Cerebellar nuclear complex (tissue), 1 donor: ENCODE data around the gene HSD3B2.

Experiments
- DNase-seq, 2 experiments: peaks; one replicate each; lab custom pipeline; 2025; lab: John Stamatoyannopoulos, UW

The HSD3B2 gene

DNA sequence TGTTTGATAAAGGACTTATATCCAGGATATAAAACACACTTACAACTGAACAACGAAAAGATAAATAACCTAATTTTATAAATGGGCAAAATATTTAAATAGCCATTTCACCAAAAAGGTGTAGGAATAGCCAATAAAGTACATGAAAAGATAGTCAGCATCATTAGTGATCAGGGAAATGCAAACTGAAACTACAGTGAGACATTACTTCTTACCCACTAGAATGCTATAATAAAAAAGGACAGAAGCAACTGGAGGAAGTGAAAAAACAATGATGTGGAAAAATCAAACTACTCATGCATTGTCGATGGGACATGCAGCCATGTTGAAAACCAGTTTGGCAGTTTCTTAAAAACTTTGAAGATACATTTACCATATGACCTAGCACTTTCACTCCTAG is 48.6 kb downstream of the HSD3B2 start:
- DNase-seq = no peak

GRCh38 chr1:119466445-119466844 is 51.5 kb downstream of the HSD3B2 start:
- DNase-seq = no peak

DNA sequence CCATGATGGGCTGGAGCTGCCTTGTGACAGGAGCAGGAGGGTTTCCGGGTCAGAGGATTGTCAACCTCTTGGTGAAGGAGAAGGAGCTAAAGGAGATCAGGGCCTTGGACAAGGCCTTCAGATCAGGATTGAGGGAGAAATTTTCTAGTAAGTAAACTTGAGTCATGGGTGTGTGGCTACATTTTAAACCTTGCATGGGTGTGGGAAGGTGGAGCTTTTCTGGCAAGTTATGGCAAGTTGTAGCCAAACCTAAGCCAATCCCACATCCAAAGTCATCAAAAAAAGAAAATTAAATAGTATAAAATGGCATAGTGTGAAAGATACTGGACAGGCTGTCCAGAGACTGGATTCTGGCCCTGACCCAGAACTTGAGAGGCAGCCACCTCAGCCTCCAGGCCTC is 52.3 kb downstream of the HSD3B2 start:
- no peak for DNase-seq

DNA sequence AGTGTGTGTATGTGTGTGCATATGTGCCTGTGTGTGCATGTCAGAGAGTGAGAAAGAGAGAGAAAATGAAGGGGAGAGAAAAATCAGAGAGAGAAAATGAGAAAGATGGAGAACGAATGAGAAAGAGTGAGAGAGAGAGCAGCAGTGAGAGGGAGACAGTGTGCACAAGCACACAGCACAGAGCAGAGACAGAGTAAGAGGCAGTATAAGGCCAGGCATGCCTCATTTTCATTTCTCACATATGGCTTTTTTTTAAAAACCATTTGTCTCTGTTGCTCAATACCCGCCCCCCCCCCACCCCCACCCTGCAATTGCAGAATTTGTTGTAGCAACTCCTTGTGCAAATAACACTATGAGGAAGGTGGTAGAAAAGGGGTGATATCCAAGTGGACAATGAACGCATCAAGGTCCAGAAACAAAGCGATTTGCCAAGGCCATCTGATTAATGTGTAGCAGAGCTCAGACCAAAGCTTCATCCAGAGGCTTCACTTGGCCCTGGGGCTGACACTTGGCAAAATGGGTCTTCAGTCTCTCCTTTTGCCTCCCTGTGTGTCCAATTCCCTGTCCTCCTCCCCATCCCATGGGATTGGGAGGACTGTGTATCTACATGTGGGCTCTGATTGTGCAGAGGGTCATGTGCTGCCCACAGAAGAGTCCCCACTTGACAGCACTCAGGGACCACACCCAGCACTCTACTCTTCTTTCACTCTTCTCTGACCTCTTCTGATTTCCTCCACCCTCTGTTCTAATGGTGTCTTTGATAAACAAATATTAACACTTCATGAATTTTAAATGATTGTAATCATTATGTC is 53.1 kb downstream of the HSD3B2 start:
- DNase-seq = no peak

GRCh38 chr1:119469741-119470140 is 54.8 kb downstream of the HSD3B2 start:
- DNase-seq = no peak

DNA sequence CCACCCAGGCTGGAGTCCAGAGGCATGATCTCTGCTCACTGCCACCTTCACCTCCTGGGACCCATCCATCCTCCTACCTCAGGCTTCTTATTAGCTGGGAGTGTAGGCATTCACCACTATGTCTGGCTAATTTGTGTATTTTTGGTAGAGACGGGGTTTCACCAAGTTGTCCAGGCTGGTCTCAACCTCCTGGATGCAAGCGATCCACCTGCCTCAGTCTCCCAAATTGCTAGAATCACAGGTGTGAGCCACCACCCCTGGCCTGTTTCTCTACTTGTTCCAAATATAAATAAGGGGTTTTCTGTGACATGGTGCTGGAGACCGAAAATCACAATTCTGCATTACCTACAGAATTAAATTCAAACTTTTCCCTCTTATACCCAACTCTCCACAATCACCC is 55.4 kb downstream of the HSD3B2 start:
- no peak for DNase-seq

- no peak for DNase-seq
These were observed 56.0 kb downstream of the HSD3B2 start for GRCh38 chr1:119470958-119471357.

DNA sequence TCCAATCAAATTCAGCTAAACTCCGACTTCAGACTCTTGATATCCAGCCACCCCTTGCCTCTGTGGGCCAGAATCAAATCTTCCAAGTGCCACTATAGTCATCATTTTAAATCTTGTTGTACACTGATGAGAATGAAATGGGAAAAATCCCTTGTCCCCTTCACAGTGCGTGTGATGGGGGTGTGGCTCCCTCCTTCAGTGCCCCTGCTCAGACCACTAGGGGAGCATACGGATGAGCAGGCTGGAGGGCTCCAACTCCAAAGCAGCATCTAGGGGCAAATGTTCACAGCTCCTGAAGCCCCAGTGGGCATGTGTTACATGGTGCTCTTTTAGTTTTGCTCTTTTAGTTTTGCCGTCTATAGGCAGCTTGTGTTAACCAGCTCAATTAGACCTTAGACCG is 56.6 kb downstream of the HSD3B2 start:
- DNase-seq = no peak

DNA sequence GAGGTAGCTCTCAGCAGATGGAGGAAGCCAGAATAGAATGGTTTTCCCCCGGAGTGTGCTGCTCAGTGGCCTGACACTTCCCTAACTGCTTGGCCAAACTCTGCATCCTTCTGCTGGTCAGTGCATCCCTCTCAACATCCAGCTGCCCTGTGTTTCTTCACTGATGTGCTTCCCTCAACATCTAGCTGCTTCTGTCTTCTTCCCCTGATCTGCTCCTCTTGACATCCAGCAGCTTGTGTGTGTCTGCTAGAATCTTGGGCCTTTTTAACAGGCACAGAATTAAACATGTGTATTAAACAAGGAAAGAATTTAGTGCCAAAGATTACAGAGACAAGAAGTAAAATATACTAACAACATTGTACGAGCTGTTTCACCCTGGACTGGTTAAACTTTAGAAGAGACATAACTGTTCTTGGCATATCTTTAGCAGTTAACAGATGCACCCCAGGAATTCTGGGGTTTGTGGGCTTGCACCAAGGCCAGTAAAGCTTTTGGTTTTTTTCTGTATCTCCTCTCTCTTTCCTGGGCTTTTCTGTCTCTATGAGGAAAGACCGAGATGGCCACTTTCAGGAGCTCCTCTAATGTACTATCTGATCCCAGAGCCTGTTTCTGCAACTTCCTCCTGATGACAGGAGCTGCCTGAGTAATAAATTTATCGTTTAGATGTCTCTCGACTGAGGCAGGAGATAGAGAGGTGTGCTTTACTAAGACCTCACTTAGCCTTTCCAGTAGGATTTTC is 57.3 kb downstream of the HSD3B2 start:
- no peak for DNase-seq
